C4-2B (cell line): ENCODE measurements around the gene SELPLG.
"Not testable (repeated sequence)": the region's sequence is repeated elsewhere in the genome, so short reads cannot be mapped to it uniquely, and the experiment has no call there.

Experiments
- H3K27ac ChIP-seq: fragments of 450-650 bp; 2 replicates; pipeline ENCODE4 v1.5.1; 2017
- CTCF ChIP-seq: fragments of 450-650 bp; conservative IDR thresholded peaks from 2 replicates; pipeline ENCODE4 v1.5.1; 2017; ENCODE audit warnings: mild to moderate bottlenecking
- ZFX ChIP-seq: fragments of 450-650 bp; IDR thresholded peaks from 2 replicates; pipeline ENCODE4 v1.6.1; 2017

SELPLG gene

GRCh38 chr12:108580531-108580930, 53.2 kb downstream of the SELPLG start:
- no peak overlapping the region for H3K27ac ChIP-seq
- TF ChIP-seq CTCF (no peak), ZFX (no peak)

- TF ChIP-seq ZFX (no peak), CTCF (no peak)
- H3K27ac ChIP-seq = no peak overlapping the region
These were observed 54.9 kb downstream of the SELPLG start for GRCh38 chr12:108578813-108579212.

GRCh38 chr12:108578264-108578663, 55.4 kb downstream of the SELPLG start:
- no peak overlapping the region for H3K27ac ChIP-seq

GRCh38 chr12:108577458-108577857, 56.2 kb downstream of the SELPLG start:
- TF ChIP-seq CTCF (no peak), ZFX (no peak)
- no peak overlapping the region for H3K27ac ChIP-seq

More at GRCh38 chr12:108578264-108578663, 55.4 kb downstream of the SELPLG start:
- TF ChIP-seq ZFX (no peak), CTCF (no peak)

- H3K27ac ChIP-seq = no peak overlapping the region
- no peak for TF ChIP-seq ZFX
- no peak for TF ChIP-seq CTCF
These were observed 56.9 kb downstream of the SELPLG start for GRCh38 chr12:108576660-108577234.

- TF ChIP-seq CTCF = no peak
- no peak for TF ChIP-seq ZFX
- H3K27ac ChIP-seq = no peak overlapping the region
These were observed 58.3 kb downstream of the SELPLG start for GRCh38 chr12:108575199-108575912.

GRCh38 chr12:108574276-108574675, 59.4 kb downstream of the SELPLG start:
- H3K27ac ChIP-seq = not testable (repeated sequence)

GRCh38 chr12:108573317-108573716, 60.4 kb downstream of the SELPLG start:
- TF ChIP-seq ZFX (no peak), CTCF (no peak)
- no peak overlapping the region for H3K27ac ChIP-seq
